Measurements from ENCODE around the gene TRAPPC6A.

The TRAPPC6A gene

DNA sequence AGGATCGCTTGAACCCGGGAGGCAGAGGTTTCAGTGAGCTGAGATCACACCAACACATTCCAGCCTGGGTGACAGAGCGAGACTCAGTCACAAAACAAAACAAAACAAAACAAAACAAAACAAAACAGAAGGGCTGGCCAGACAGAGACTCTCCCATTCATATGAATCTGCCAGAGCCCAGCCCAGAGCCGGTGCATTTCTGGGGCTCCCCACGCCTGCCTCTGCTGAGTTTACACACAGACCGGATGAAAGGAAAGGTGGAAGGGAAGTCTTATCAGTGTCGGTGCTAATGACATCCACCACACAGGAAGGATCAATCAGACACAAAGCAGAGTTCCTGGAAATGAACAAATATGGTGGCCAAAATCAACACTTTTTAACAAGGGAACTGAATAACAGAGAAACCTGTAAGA, 6.8 kb downstream of the TRAPPC6A start:
- Histone ChIP-seq H4K20me1 (ENCODE audit: insufficient read depth, low read length) (no peaks in the 10 kb centered on the region), H2AFZ (ENCODE audit: low read depth, low read length) (no peak overlapping the region), H3K79me2 (ENCODE audit: low read length) (no peaks in the 10 kb centered on the region), H3K4me1 (ENCODE audit: low read length) (no peaks in the 10 kb centered on the region), H3K27me3 (ENCODE audit: low read depth, low read length) (no peaks in the 10 kb centered on the region), H3K9me3 (ENCODE audit: insufficient read depth, low read length) (no peaks in the 10 kb centered on the region), H3K36me3 (replicated peaks; ENCODE audit: low read depth, low read length) (no peaks in the 10 kb centered on the region), H3K27ac (ENCODE audit: low read length) (no peak overlapping the region), H3K9ac (ENCODE audit: low read length) (no peak overlapping the region), H3K4me2 (ENCODE audit: low read length) (no peak overlapping the region), H3K4me3 (ENCODE audit: low read length) (no peak overlapping the region)
- TF ChIP-seq, protein P1, sequence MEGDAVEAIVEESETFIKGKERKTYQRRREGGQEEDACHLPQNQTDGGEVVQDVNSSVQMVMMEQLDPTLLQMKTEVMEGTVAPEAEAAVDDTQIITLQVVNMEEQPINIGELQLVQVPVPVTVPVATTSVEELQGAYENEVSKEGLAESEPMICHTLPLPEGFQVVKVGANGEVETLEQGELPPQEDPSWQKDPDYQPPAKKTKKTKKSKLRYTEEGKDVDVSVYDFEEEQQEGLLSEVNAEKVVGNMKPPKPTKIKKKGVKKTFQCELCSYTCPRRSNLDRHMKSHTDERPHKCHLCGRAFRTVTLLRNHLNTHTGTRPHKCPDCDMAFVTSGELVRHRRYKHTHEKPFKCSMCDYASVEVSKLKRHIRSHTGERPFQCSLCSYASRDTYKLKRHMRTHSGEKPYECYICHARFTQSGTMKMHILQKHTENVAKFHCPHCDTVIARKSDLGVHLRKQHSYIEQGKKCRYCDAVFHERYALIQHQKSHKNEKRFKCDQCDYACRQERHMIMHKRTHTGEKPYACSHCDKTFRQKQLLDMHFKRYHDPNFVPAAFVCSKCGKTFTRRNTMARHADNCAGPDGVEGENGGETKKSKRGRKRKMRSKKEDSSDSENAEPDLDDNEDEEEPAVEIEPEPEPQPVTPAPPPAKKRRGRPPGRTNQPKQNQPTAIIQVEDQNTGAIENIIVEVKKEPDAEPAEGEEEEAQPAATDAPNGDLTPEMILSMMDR (IDR thresholded peaks at IDR 0.05; ENCODE audit: low read depth, low read length) = no peak
- TF ChIP-seq EZH2phosphoT487 (IDR thresholded peaks at IDR 0.05; ENCODE audit: low read depth) = no peak

DNA sequence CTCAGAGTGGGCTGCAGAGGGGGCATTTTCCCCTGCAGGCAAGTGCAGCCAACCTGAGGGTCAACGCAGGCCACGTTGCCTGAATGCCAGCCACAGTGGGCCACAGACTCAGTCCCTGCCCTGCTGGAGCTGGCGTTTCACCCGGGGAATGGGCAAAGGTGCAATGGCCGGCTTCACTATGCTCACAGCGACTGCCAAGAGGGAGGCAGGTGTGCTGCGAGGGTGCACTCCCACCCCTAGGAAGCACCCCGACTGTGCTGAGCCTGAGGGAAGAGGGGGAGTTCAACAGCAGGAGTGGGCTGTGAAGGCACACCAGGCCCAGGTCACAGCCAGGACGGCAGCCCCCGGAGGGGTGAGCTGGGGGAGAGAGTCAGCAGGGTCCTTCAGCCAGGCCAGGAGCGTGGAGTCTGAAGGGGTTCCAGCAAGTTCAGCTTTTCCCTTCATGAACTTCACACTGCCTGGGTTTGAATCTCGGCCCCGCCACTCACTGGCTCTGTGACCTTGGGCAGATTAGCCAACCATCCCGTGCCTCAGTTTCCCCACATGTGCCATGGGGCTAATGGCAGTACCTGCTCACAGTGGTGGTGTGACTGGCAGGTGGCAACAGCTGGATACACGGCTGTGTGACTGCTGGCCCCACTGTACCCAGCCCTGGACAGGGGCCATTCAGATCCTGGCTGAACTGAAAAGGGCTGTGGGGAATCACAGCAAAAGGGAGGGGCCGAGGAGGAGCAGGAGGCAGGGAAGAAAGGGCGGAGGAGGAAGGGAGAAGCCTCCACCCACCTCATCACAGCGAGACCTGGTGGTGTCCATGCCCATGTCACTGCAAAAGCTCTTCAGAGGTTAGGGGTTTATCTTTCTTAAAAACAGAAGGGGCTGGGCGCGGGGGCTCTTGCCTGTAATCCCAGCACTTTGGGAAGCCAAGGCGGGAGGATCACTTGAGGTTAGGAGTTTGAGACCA, 7.6 kb downstream of the TRAPPC6A start:
- Histone ChIP-seq H3K27ac (ENCODE audit: low read length) (no peak overlapping the region), H3K9ac (ENCODE audit: low read length) (no peak overlapping the region)

DNA sequence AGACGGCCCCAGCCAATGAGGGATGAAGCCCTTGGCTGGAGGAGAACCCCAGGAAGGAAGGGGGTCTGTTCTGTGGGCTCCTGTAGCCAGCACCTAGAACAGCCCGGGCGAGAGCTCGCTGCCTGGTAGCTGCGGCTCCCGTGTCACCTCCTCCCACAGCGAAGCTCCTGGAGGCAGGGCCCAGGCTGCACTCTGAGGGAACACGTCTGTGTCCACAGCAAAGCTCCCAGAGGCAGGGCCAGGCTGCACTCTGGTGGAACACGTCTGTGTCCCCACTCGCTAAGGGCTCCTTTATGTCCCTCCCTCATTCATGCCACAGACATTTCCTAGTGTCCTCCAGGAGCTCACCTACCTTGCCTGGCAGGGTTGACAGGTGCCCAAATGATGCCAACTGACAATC, 8.4 kb downstream of the TRAPPC6A start:
- Histone ChIP-seq H3K4me2 (ENCODE audit: low read length) (no peak overlapping the region), H2AFZ (ENCODE audit: low read depth, low read length) (no peak overlapping the region), H3K27me3 (ENCODE audit: low read depth, low read length) (no peaks in the 10 kb centered on the region), H3K9ac (ENCODE audit: low read length) (no peak overlapping the region), H3K9me3 (ENCODE audit: insufficient read depth, low read length) (no peaks in the 10 kb centered on the region), H3K36me3 (replicated peaks; ENCODE audit: low read depth, low read length) (no peaks in the 10 kb centered on the region), H3K79me2 (ENCODE audit: low read length) (no peaks in the 10 kb centered on the region), H3K27ac (ENCODE audit: low read length) (no peak overlapping the region), H3K4me1 (ENCODE audit: low read length) (peaks cover 8% of the 10 kb centered on the region), H4K20me1 (ENCODE audit: insufficient read depth, low read length) (no peaks in the 10 kb centered on the region), H3K4me3 (ENCODE audit: low read length) (no peak overlapping the region)
- no peak for TF ChIP-seq EZH2phosphoT487 (IDR thresholded peaks at IDR 0.05; ENCODE audit: low read depth)
- TF ChIP-seq, protein P1 (IDR thresholded peaks at IDR 0.05; ENCODE audit: low read depth, low read length) = no peak

More for the DNA sequence above, 7.6 kb downstream of the TRAPPC6A start:
- TF ChIP-seq, protein P1 (IDR thresholded peaks at IDR 0.05; ENCODE audit: low read depth, low read length) = no peak
- TF ChIP-seq EZH2phosphoT487 (IDR thresholded peaks at IDR 0.05; ENCODE audit: low read depth) = no peak
- H3K36me3 ChIP-seq (replicated peaks; ENCODE audit: low read depth, low read length) = no peaks in the 10 kb centered on the region
- H3K79me2 ChIP-seq (ENCODE audit: low read length) = no peaks in the 10 kb centered on the region
- no peaks in the 10 kb centered on the region for H3K27me3 ChIP-seq (ENCODE audit: low read depth, low read length)
- H4K20me1 ChIP-seq (ENCODE audit: insufficient read depth, low read length) = no peaks in the 10 kb centered on the region
- H3K4me2 ChIP-seq (ENCODE audit: low read length) = no peak overlapping the region
- no peak overlapping the region for H3K4me3 ChIP-seq (ENCODE audit: low read length)
- no peak overlapping the region for H2AFZ ChIP-seq (ENCODE audit: low read depth, low read length)
- no peaks in the 10 kb centered on the region for H3K4me1 ChIP-seq (ENCODE audit: low read length)
- no peaks in the 10 kb centered on the region for H3K9me3 ChIP-seq (ENCODE audit: insufficient read depth, low read length)

DNA sequence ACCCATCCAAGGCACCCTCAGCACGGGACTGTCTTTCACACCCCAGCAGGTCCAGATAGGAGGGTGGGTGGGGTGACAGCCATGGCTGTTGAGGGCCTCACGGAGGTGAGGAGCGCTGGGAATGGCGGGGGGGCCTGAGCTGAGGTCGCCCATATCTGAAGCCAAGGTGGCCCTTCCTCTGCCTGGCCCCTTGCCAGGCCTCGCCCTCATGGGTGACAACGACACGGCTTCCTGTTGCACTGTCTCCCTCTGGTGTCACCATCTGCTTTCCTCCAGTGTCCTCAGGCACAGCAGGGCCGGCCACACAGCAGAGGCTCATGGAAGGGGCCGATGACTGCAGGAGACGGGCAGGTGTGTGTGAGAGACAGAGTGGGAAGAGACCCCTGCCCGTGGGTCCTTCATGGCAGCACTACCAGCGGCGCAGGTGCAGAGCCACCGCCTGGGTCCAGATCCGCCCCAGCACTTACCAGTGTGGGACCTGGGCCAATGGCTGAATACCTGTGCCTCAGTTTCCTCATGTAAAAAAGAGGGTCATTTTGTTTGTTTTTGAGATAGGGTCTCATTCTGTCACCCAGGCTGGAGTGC, 9.2 kb downstream of the TRAPPC6A start:
- H3K9me3 ChIP-seq (ENCODE audit: insufficient read depth, low read length) = no peaks in the 10 kb centered on the region
- no peaks in the 10 kb centered on the region for H3K27me3 ChIP-seq (ENCODE audit: low read depth, low read length)
- peaks cover 15% of the 10 kb centered on the region for H3K4me1 ChIP-seq (ENCODE audit: low read length)
- no peak overlapping the region for H3K4me2 ChIP-seq (ENCODE audit: low read length)
- no peaks in the 10 kb centered on the region for H3K79me2 ChIP-seq (ENCODE audit: low read length)
- no peak overlapping the region for H3K9ac ChIP-seq (ENCODE audit: low read length)
- H3K4me3 ChIP-seq (ENCODE audit: low read length) = no peak overlapping the region
- H2AFZ ChIP-seq (ENCODE audit: low read depth, low read length) = no peak overlapping the region
- TF ChIP-seq EZH2phosphoT487 (IDR thresholded peaks at IDR 0.05; ENCODE audit: low read depth) = no peak
- TF ChIP-seq, protein P1 (IDR thresholded peaks at IDR 0.05; ENCODE audit: low read depth, low read length) = no peak
- no peak overlapping the region for H3K27ac ChIP-seq (ENCODE audit: low read length)
- H3K36me3 ChIP-seq (replicated peaks; ENCODE audit: low read depth, low read length) = no peaks in the 10 kb centered on the region
- H4K20me1 ChIP-seq (ENCODE audit: insufficient read depth, low read length) = no peaks in the 10 kb centered on the region

Data from OCI-LY3 (cell line).